Lower lobe of right lung (tissue), 2 donors: ENCODE measurements around the gene MAP2. TPM values are rescaled to one million over a fixed set of nuclear protein-coding genes. Genes with fewer than 3 reads are reported as not detected.

Experiments used
- ATAC-seq, 2 donors: fragments of 200-7000 bp; cut with Tn5 transposase; one replicate each; pipeline ENCODE4 v1.9.1; 2020 to 2022; ENCODE audit warnings: mild to moderate bottlenecking in 2 of 2, moderate library complexity in 2 of 2
- DNase-seq: peaks from one replicate; pipeline ENCODE4 v3.0.0-alpha.2; 2020
- H3K27ac ChIP-seq: fragments of 200-600 bp; one replicate; pipeline ENCODE4 v1.8.0; 2022
- H3K27me3 ChIP-seq: fragments of 200-600 bp; one replicate; pipeline ENCODE4 v1.8.0; 2022; ENCODE audit warnings: low read depth
- H3K36me3 ChIP-seq: fragments of 200-600 bp; one replicate; pipeline ENCODE4 v1.8.0; 2022; ENCODE audit warnings: mild to moderate bottlenecking
- H3K4me1 ChIP-seq: fragments of 200-600 bp; one replicate; pipeline ENCODE4 v1.8.0; 2022
- H3K4me3 ChIP-seq: fragments of 200-600 bp; one replicate; pipeline ENCODE4 v1.8.0; 2022; ENCODE audit warnings: mild to moderate bottlenecking
- H3K9me3 ChIP-seq: fragments of 200-600 bp; one replicate; pipeline ENCODE4 v1.8.0; 2022
- CTCF ChIP-seq: fragments of 200-600 bp; IDR thresholded peaks from one replicate; pipeline ENCODE4 v1.8.0; 2022; ENCODE audit warnings: antibody characterized with exemption, mild to moderate bottlenecking
- intact Hi-C: fragments of 100-400 bp; cut with DNase I; formaldehyde crosslinking; loops from one replicate; pipeline ENCODE4 v1.11.0; 2022
- total RNA-seq: library from RNA; stranded (reverse); fragmentation: NEBNext Ultra II Directional; extraction: Animal tissue kit (Norgen Biotek cat#: 25700); gene quantifications from one replicate; pipeline ENCODE4 v1.2.1, GENCODE V29; 2021
- donor health status: DM: no; HTN: yes; CAD: no; lungs with severe emphysema.

MAP2 gene
- total RNA-seq, 1 donor from 2014 or later: 22.6 TPM

- Histone ChIP-seq H3K4me3 (no peak overlapping the region), H3K27ac (no peak overlapping the region), H3K27me3 (no peaks in the 10 kb centered on the region), H3K9me3 (no peaks in the 10 kb centered on the region), H3K4me1 (no peaks in the 10 kb centered on the region), H3K36me3 (no peaks in the 10 kb centered on the region)
- no peak for TF ChIP-seq CTCF
- ATAC-seq: no peak
- intact Hi-C loops: no loop called here
- DNase-seq: no peak
These were observed 218.4 kb downstream of the MAP2 start for GRCh38 chr2:209642146-209642820.

- intact Hi-C loops: no loop called here
- Histone ChIP-seq H3K27me3 (no peaks in the 10 kb centered on the region), H3K27ac (no peak overlapping the region), H3K4me3 (no peak overlapping the region), H3K4me1 (no peaks in the 10 kb centered on the region), H3K9me3 (no peaks in the 10 kb centered on the region), H3K36me3 (no peaks in the 10 kb centered on the region)
- ATAC-seq (no peak), DNase-seq (no peak)
- TF ChIP-seq CTCF: no peak
These were observed 221.0 kb downstream of the MAP2 start for GRCh38 chr2:209644842-209645241.

GRCh38 chr2:209648714-209649113 is 224.9 kb downstream of the MAP2 start:
- intact Hi-C loops: no loop called here
- Histone ChIP-seq H3K4me3 (no peak overlapping the region), H3K4me1 (no peaks in the 10 kb centered on the region), H3K9me3 (no peaks in the 10 kb centered on the region), H3K27me3 (no peaks in the 10 kb centered on the region), H3K27ac (no peak overlapping the region), H3K36me3 (no peaks in the 10 kb centered on the region)
- no peak for ATAC-seq
- TF ChIP-seq CTCF: no peak
- DNase-seq: no peak

GRCh38 chr2:209653134-209653533 is 229.3 kb downstream of the MAP2 start:
- Histone ChIP-seq H3K4me1 (no peaks in the 10 kb centered on the region), H3K9me3 (no peaks in the 10 kb centered on the region), H3K36me3 (no peaks in the 10 kb centered on the region), H3K4me3 (no peak overlapping the region), H3K27me3 (no peaks in the 10 kb centered on the region), H3K27ac (no peak overlapping the region)
- DNase-seq (no peak), ATAC-seq (no peak)
- no peak for TF ChIP-seq CTCF
- intact Hi-C loops: no loop called here

- intact Hi-C loops: no loop called here
- no peak for ATAC-seq
- Histone ChIP-seq H3K9me3 (no peaks in the 10 kb centered on the region), H3K27ac (no peak overlapping the region), H3K27me3 (no peaks in the 10 kb centered on the region), H3K4me1 (no peaks in the 10 kb centered on the region), H3K4me3 (no peak overlapping the region), H3K36me3 (no peaks in the 10 kb centered on the region)
- no peak for TF ChIP-seq CTCF
- no peak for DNase-seq
These were observed 237.5 kb downstream of the MAP2 start for GRCh38 chr2:209661286-209661894.
